ENCODE measurements around the gene MET. TPM values are rescaled to one million over a fixed set of nuclear protein-coding genes. Genes with fewer than 3 reads are reported as not detected.

Gene MET
- polyA plus RNA-seq, 1 donor, result 10.6 TPM

DNA sequence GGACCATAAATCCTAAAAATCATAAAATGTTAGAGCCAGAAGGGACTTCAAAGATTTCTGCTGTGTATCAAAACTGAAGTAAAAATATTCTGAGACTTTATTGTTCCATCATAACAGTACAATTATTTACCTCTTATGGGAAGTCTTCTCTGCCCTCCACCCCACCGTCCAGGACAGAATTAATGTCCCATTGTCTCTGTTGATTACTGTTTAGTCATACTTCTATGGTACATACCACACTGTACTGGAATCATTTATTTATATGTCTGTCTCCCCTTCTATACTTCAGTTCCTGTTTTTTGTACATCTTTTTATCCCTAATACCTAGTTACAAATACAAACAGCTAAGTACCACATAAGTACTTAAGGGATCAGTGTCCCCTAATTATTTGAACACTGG, 98.9 kb downstream of the MET start:
- H3K4me3 ChIP-seq (ENCODE audit: low read length), result no peak overlapping the region
- DNase-seq, result no peak
- no peaks in the 10 kb centered on the region for H3K36me3 ChIP-seq (ENCODE audit: control insufficient read depth, insufficient read depth, low read length)
- H3K27me3 ChIP-seq (ENCODE audit: control insufficient read depth, insufficient read depth, low read length), result no peaks in the 10 kb centered on the region
- WGBS (ENCODE audit: insufficient coverage, low lambda C conversion rate), result 14% methylated on average over 1 of the region's 1 CpG
- H3K4me1 ChIP-seq (ENCODE audit: control insufficient read depth, insufficient read depth, low read length), result peaks cover 11% of the 10 kb centered on the region
- H3K9me3 ChIP-seq (ENCODE audit: control insufficient read depth, low read depth, low read length), result no peaks in the 10 kb centered on the region
- peak overlapping the region; percentile 94 for H3K27ac ChIP-seq (ENCODE audit: low read length)

DNA sequence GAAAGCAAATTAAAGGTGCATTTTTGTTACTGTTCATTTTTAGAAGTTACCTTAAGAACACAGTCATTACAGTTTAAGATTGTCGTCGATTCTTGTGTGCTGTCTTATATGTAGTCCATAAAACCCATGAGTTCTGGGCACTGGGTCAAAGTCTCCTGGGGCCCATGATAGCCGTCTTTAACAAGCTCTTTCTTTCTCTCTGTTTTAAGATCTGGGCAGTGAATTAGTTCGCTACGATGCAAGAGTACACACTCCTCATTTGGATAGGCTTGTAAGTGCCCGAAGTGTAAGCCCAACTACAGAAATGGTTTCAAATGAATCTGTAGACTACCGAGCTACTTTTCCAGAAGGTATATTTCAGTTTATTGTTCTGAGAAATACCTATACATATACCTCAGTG, 99.6 kb downstream of the MET start:
- no CpG with 5 or more reads among the region's 7 CpGs for WGBS (ENCODE audit: insufficient coverage, low lambda C conversion rate)
- DNase-seq, result peak; percentile 75 to 92

DNA sequence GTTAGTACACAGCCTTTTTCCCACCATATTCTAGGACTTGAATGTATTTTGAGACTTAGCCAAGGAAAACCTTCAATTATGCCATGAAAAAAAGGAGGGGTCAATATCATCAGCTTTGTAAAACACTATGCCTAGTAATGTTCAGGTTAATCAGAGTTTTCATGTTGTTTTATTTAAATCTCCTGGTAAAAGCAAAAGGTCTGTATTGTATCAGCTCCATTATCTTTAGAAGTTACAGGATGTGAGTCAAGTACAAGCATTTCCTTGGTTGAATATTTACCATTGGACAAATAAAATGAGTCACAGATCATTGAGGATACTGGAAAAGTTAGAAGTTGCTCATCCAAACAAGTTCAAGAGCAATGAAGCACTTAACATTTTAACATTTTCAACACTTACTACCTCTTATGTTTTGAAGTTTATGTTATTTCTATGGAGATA, 100.4 kb downstream of the MET start:
- H3K4me1 ChIP-seq (ENCODE audit: control insufficient read depth, insufficient read depth, low read length), result peaks cover 13% of the 10 kb centered on the region
- no peaks in the 10 kb centered on the region for H3K36me3 ChIP-seq (ENCODE audit: control insufficient read depth, insufficient read depth, low read length)
- peak in 1 of 2 donors; percentile 80 for DNase-seq
- no peaks in the 10 kb centered on the region for H3K27me3 ChIP-seq (ENCODE audit: control insufficient read depth, insufficient read depth, low read length)
- no peaks in the 10 kb centered on the region for H3K9me3 ChIP-seq (ENCODE audit: control insufficient read depth, low read depth, low read length)
- no peak overlapping the region for H3K4me3 ChIP-seq (ENCODE audit: low read length)
- H3K27ac ChIP-seq (ENCODE audit: low read length), result peak overlapping the region; percentile 94

More for the DNA sequence above, 99.6 kb downstream of the MET start:
- H3K4me3 ChIP-seq (ENCODE audit: low read length), result peak overlapping the region; percentile 3
- H3K9me3 ChIP-seq (ENCODE audit: control insufficient read depth, low read depth, low read length), result no peaks in the 10 kb centered on the region
- no peaks in the 10 kb centered on the region for H3K27me3 ChIP-seq (ENCODE audit: control insufficient read depth, insufficient read depth, low read length)
- H3K4me1 ChIP-seq (ENCODE audit: control insufficient read depth, insufficient read depth, low read length), result peaks cover 15% of the 10 kb centered on the region
- H3K36me3 ChIP-seq (ENCODE audit: control insufficient read depth, insufficient read depth, low read length), result no peaks in the 10 kb centered on the region
- H3K27ac ChIP-seq (ENCODE audit: low read length), result peak overlapping the region; percentile 94

DNA sequence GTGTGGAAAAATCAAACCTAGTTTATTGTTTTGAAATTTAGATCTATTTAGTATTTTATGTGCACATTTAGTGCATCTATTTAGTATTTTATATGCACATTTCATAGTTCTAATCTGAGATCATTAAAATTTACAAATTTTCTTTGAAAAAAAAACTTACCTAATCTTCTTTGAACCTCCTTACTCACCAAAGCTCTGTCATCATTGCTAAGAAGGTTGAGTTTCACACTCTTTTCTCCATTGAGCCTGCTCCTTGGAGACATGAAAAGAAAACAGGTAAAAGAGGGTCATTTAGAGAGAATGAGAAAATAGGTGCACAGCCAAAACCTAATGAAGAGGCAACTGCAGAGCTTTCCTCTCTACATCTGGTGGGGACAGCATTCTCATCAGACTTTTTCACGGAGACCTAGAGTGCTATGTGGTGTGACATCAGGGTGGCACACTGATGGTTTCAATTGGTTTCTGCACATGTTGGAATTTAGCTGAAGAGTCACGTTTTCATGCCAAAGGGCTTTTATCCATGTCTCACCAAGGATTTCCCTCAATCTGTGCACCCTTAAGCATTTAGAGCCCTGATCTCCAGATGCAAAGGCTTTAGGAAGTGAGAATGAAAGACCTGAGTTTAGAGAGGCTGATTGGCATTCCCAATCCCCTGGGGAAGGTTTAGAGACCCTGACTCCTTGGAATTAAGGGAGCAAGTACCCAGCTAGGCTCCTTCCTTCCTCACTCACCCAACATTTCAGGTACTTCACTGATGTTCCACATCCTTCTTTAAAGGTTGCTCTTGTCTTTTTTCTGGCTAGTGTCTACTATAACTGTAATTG, 101.1 kb downstream of the MET start:
- no CpG with 5 or more reads among the region's 2 CpGs for WGBS (ENCODE audit: insufficient coverage, low lambda C conversion rate)
- no peak for DNase-seq
- no peaks in the 10 kb centered on the region for H3K36me3 ChIP-seq (ENCODE audit: control insufficient read depth, insufficient read depth, low read length)
- H3K27me3 ChIP-seq (ENCODE audit: control insufficient read depth, insufficient read depth, low read length), result no peaks in the 10 kb centered on the region
- H3K27ac ChIP-seq (ENCODE audit: low read length), result peak overlapping the region; percentile 94
- no peaks in the 10 kb centered on the region for H3K9me3 ChIP-seq (ENCODE audit: control insufficient read depth, low read depth, low read length)
- H3K4me1 ChIP-seq (ENCODE audit: control insufficient read depth, insufficient read depth, low read length), result peaks cover 19% of the 10 kb centered on the region
- H3K4me3 ChIP-seq (ENCODE audit: low read length), result no peak overlapping the region

DNA sequence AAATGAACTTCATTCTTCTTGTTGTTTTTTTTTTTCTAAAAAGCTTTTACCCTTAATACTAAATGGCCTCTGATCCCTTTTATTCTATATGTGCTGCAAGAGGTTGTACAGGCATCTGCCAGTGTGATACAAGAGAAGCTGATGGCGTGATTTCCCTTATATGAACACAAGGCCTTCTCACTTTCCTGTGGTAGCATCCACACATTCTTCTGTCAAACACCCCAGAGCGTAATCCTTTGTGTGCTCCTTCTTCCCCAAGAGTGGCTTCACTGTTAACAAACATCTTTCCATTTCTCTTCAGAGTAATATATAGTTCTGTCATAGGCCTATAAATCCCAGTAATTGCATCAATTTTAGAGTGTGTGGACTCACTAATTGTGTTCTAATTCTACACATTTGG, 104.0 kb downstream of the MET start:
- DNase-seq, result no peak
- Histone ChIP-seq H3K9me3 (ENCODE audit: control insufficient read depth, low read depth, low read length) (no peaks in the 10 kb centered on the region), H3K27ac (ENCODE audit: low read length) (peak overlapping the region; percentile 36), H3K4me1 (ENCODE audit: control insufficient read depth, insufficient read depth, low read length) (peaks cover 30% of the 10 kb centered on the region), H3K4me3 (ENCODE audit: low read length) (no peak overlapping the region), H3K36me3 (ENCODE audit: control insufficient read depth, insufficient read depth, low read length) (no peaks in the 10 kb centered on the region), H3K27me3 (ENCODE audit: control insufficient read depth, insufficient read depth, low read length) (no peaks in the 10 kb centered on the region)
- 100% methylated on average over 1 of the region's 2 CpGs for WGBS (ENCODE audit: insufficient coverage, low lambda C conversion rate)

DNA sequence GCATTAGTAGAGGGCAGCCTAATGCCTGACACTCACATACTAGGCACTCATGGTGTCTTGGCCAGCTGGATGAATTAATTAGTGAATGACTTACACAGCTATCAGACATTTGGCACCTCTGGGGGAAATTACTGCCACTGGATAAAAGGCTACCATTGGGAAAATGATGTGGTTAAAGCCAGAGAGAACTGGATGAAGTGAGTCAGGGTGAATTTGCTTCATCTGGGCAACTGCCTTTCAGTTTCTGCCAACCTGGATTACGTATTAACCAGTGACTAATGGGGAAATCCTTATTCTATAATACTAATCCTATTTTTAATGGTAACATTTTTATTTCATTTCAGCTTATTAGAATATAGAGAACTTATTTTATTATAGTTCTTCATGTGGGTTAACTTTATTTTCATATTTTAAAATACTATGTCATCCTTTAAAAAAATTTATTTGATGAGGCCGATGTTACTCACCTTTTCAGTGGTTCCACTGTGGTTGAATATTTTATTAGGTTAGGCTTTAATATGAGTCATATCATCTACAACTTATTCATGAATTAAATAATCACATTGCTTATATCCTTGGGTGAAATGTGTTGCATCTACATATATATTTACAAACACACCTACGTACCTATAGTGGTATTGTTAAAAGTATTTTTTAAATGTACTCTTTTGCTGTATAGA, 104.8 kb downstream of the MET start:
- no CpG with 5 or more reads among the region's 3 CpGs for WGBS (ENCODE audit: insufficient coverage, low lambda C conversion rate)
- Histone ChIP-seq H3K27ac (ENCODE audit: low read length) (peak overlapping the region; percentile 36), H3K4me1 (ENCODE audit: control insufficient read depth, insufficient read depth, low read length) (peaks cover 31% of the 10 kb centered on the region), H3K36me3 (ENCODE audit: control insufficient read depth, insufficient read depth, low read length) (no peaks in the 10 kb centered on the region), H3K4me3 (ENCODE audit: low read length) (no peak overlapping the region), H3K27me3 (ENCODE audit: control insufficient read depth, insufficient read depth, low read length) (no peaks in the 10 kb centered on the region), H3K9me3 (ENCODE audit: control insufficient read depth, low read depth, low read length) (no peaks in the 10 kb centered on the region)
- DNase-seq, result peak; percentile 39 to 76

DNA sequence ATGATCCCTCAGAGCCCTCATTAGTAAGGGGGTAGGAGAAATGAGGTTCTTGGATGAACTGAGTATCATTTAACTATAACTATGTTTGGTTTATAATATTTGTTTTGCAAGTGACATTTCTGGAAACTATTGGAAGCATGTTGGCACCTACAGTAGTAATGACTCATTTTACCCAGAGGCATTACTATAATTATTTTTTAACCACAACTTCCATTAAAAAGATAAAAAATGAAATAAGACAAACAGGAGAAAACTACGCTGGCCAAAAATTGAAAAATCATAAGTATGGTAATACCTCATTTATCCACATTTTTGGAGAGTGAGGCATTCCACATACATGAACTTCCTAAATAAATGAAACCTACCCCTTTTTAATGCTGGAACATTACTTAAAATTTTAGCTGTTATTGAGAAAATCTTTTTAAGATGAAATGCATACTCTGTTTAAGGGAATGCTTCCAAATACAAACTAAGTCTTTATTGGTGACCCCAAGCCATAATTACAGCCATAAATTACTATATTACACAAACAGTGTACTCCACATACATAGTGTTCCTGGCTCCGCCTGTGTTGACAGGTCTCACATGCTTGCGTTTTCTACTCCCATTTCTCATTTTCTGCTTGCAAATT, 105.8 kb downstream of the MET start:
- peaks cover 31% of the 10 kb centered on the region for H3K4me1 ChIP-seq (ENCODE audit: control insufficient read depth, insufficient read depth, low read length)
- whole genome bisulfite sequencing (ENCODE audit: insufficient coverage, low lambda C conversion rate), result 58% methylated on average over 2 of the region's 3 CpGs
- DNase-seq, result peak in 1 of 2 donors; percentile 38
- no peak overlapping the region for H3K27ac ChIP-seq (ENCODE audit: low read length)
- no peak overlapping the region for H3K4me3 ChIP-seq (ENCODE audit: low read length)
- no peaks in the 10 kb centered on the region for H3K9me3 ChIP-seq (ENCODE audit: control insufficient read depth, low read depth, low read length)
- H3K36me3 ChIP-seq (ENCODE audit: control insufficient read depth, insufficient read depth, low read length), result no peaks in the 10 kb centered on the region
- no peaks in the 10 kb centered on the region for H3K27me3 ChIP-seq (ENCODE audit: control insufficient read depth, insufficient read depth, low read length)

DNA sequence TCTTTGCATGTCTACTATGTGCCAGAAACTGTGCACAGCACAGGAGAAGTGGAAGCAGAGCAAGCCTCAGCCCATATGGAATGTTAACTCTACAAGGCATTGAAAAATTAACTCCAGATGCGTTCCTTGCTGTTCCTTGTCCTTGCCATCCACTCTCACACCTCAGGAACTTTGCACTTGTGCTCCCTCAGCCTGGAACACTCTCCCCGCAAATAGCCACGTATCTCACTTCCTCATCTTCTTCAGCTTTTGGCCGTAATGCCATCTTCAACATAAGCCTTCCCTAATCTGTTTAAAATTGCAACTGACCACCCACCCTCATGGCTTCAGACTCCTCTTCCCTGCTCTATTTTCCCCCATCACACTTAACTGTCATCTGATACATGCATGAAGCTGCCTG, 107.2 kb downstream of the MET start:
- H3K9me3 ChIP-seq (ENCODE audit: control insufficient read depth, low read depth, low read length), result no peaks in the 10 kb centered on the region
- no peaks in the 10 kb centered on the region for H3K27me3 ChIP-seq (ENCODE audit: control insufficient read depth, insufficient read depth, low read length)
- peaks cover 31% of the 10 kb centered on the region for H3K4me1 ChIP-seq (ENCODE audit: control insufficient read depth, insufficient read depth, low read length)
- no peak for DNase-seq
- H3K4me3 ChIP-seq (ENCODE audit: low read length), result no peak overlapping the region
- H3K36me3 ChIP-seq (ENCODE audit: control insufficient read depth, insufficient read depth, low read length), result no peaks in the 10 kb centered on the region
- no CpG with 5 or more reads among the region's 4 CpGs for WGBS (ENCODE audit: insufficient coverage, low lambda C conversion rate)
- no peak overlapping the region for H3K27ac ChIP-seq (ENCODE audit: low read length)

DNA sequence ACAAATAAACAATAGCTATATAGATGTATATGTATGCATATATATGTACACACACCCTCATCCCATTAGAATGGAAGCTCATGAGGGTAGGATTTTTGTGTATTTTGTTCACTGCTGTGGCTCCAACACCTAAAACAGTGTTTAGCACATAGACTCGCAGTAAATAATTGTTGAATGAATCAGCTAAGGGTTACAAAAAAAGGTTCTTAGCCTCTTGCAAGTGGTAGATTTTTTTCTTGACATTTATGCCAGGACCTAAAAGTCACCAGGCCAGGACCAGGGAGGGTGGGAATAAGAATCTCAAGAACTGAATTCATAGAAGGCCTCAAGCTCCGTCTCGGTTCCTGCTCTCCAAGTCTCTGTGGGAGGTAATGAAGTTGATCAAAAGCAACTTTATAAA, 107.9 kb downstream of the MET start:
- WGBS (ENCODE audit: insufficient coverage, low lambda C conversion rate), result 100% methylated on average over 2 of the region's 3 CpGs
- Histone ChIP-seq H3K4me1 (ENCODE audit: control insufficient read depth, insufficient read depth, low read length) (peaks cover 34% of the 10 kb centered on the region), H3K9me3 (ENCODE audit: control insufficient read depth, low read depth, low read length) (no peaks in the 10 kb centered on the region), H3K27me3 (ENCODE audit: control insufficient read depth, insufficient read depth, low read length) (no peaks in the 10 kb centered on the region), H3K27ac (ENCODE audit: low read length) (no peak overlapping the region), H3K36me3 (ENCODE audit: control insufficient read depth, insufficient read depth, low read length) (no peaks in the 10 kb centered on the region), H3K4me3 (ENCODE audit: low read length) (no peak overlapping the region)
- no peak for DNase-seq

DNA sequence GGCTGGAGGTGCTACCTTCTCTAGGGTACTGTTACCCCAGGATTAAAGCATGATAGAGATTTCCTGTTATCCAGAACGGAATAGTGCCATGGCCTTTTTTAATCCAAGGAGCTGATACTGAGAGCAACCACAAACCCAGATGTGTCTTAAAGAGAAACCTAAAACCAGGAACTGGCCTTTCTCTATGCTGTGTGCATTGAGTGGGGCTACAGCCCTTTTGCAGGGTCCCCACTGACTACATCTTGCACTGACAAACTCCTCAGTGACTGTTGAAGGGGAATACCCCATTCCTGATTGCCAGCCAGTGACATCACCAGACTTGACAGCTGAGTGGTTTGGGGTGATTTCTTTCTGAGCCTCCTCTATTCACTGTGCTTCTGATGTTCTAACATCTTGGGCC, 108.5 kb downstream of the MET start:
- no peak overlapping the region for H3K4me3 ChIP-seq (ENCODE audit: low read length)
- WGBS (ENCODE audit: insufficient coverage, low lambda C conversion rate), result no CpG with 5 or more reads among the region's 1 CpG
- peak overlapping the region; percentile 27 for H3K27ac ChIP-seq (ENCODE audit: low read length)
- H3K4me1 ChIP-seq (ENCODE audit: control insufficient read depth, insufficient read depth, low read length), result peaks cover 34% of the 10 kb centered on the region
- no peaks in the 10 kb centered on the region for H3K36me3 ChIP-seq (ENCODE audit: control insufficient read depth, insufficient read depth, low read length)
- DNase-seq, result no peak
- H3K27me3 ChIP-seq (ENCODE audit: control insufficient read depth, insufficient read depth, low read length), result no peaks in the 10 kb centered on the region
- H3K9me3 ChIP-seq (ENCODE audit: control insufficient read depth, low read depth, low read length), result no peaks in the 10 kb centered on the region
